K562 (cell line): ENCODE data around the gene PRKAR2B. TPM values are rescaled to one million over a fixed set of nuclear protein-coding genes. Genes with fewer than 3 reads are reported as not detected.

Experiments
- EHMT2 ChIP-seq: fragments of 450-650 bp; IDR thresholded peaks from 2 replicates; pipeline ENCODE4 v1.6.1; 2018; ENCODE audit warnings: antibody characterized with exemption
- HDAC6 ChIP-seq: IDR thresholded peaks from 2 replicates; pipeline ENCODE4 v1.6.1; 2012; ENCODE audit warnings: low read depth, mild to moderate bottlenecking, control low read depth, inconsistent platforms, low read length, moderate library complexity
- NR3C1 ChIP-seq: sonication (generic); formaldehyde crosslinking; IDR thresholded peaks from 2 replicates; pipeline ENCODE4 v1.8.1; 2022; ENCODE audit warnings: missing genetic modification reagents
- POLR2AphosphoS2 ChIP-seq: IDR thresholded peaks from 2 replicates; pipeline ENCODE4 v1.6.1; 2012; ENCODE audit warnings: low read length, improper control_type of control experiment
- TGIF2 ChIP-seq: sonication (generic); formaldehyde crosslinking; IDR thresholded peaks from 2 replicates; pipeline ENCODE4 v1.8.1; 2022; ENCODE audit warnings: mild to moderate bottlenecking, missing genetic modification reagents, moderate library complexity
- ZNF324 ChIP-seq: fragments of 250-450 bp; sonication (Bioruptor Pico); IDR thresholded peaks from 2 replicates; pipeline ENCODE4 v1.4.0; 2020; ENCODE audit warnings: mild to moderate bottlenecking
- ZNF561 ChIP-seq: fragments of 450-650 bp; formaldehyde crosslinking; conservative IDR thresholded peaks from 2 replicates; pipeline ENCODE4 v1.4.0; 2020; ENCODE audit warnings: mild to moderate bottlenecking, moderate library complexity
- ZNF766 ChIP-seq: fragments of 200-800 bp; sonication (Bioruptor generic); conservative IDR thresholded peaks from 2 replicates; pipeline ENCODE4 v1.6.1; 2016; ENCODE audit warnings: missing genetic modification characterization, missing compliant biosample characterization
- polyA plus RNA-seq, 8 experiments: library from polyadenylated mRNA; depleted of rRNA in 4 of 8; stranded (reverse) in 5 of 8; unstranded in 3 of 8; fragments of >200 nt; fragmentation: Nextera tagmentation in 2 of 8; fragmentation: Illumina TruSeq in 1 of 8; extraction: Ambion mirVana in 2 of 8; extraction: Trizol in 1 of 8; gene quantifications; 2 replicates each; pipeline versions ENCODE4 v1.2.1 to v1.2.3, GENCODE V29; 2011 to 2014; ENCODE audit warnings: inconsistent platforms in 1 of 8, missing spikeins in 1 of 8
- total RNA-seq, 7 experiments: library from RNA; depleted of rRNA in 6 of 7; stranded (reverse); fragments of >200 nt in 6 of 7; fragmentation: Illumina TruSeq in 2 of 7; extraction: Trizol in 2 of 7; gene quantifications; 2 replicates each; pipeline versions ENCODE4 v1.2.1 to v1.2.3, GENCODE V29; 2011 to 2021; ENCODE audit warnings: low replicate concordance in 1 of 7
- TF ChIP-seq, protein P1 (sequence below), 2 experiments: fragments of 450-650 bp; formaldehyde crosslinking in 1 of 2; IDR thresholded peaks; 2 replicates each; pipeline versions ENCODE4 v1.4.0 to v1.6.1; 2014 to 2020; ENCODE audit warnings: mild to moderate bottlenecking in 2 of 2, borderline replicate concordance in 1 of 2, low read depth in 1 of 2
- TF ChIP-seq, protein P2 (sequence below): sonication (generic); formaldehyde crosslinking; IDR thresholded peaks from 2 replicates; pipeline ENCODE4 v1.5.0; 2020; ENCODE audit warnings: missing genetic modification reagents
- TF ChIP-seq, protein P3 (sequence below): sonication (generic); formaldehyde crosslinking; IDR thresholded peaks from 2 replicates; pipeline ENCODE4 v1.8.0; 2022; ENCODE audit warnings: mild to moderate bottlenecking, low read depth, missing genetic modification reagents

The PRKAR2B gene
- total and polyA plus RNA-seq, 9 of the 15 experiments (the other 6 are each of a cell fraction or from before 2014, with no cell fraction given) = 59.0 to 173 (median 129) TPM

DNA sequence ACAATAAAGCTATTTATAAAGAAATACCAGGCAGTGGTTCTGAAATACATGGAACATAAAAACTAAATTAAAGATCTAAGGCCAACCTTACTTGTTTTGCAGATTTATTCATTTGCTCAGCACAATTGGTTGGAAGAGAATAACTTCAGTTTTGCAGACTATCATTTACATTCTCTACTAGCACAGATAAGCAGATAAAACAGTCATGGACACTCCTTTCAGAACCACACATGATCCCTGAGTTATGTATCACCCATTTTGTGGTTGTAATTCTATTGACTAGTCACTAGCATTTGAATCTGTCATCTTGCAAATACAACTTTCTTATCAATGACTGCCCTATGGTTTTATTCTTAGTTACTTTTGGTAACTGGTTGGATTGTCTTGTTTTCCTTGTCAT is 45.1 kb downstream of the PRKAR2B start (continued):
- TF ChIP-seq, protein P1, sequence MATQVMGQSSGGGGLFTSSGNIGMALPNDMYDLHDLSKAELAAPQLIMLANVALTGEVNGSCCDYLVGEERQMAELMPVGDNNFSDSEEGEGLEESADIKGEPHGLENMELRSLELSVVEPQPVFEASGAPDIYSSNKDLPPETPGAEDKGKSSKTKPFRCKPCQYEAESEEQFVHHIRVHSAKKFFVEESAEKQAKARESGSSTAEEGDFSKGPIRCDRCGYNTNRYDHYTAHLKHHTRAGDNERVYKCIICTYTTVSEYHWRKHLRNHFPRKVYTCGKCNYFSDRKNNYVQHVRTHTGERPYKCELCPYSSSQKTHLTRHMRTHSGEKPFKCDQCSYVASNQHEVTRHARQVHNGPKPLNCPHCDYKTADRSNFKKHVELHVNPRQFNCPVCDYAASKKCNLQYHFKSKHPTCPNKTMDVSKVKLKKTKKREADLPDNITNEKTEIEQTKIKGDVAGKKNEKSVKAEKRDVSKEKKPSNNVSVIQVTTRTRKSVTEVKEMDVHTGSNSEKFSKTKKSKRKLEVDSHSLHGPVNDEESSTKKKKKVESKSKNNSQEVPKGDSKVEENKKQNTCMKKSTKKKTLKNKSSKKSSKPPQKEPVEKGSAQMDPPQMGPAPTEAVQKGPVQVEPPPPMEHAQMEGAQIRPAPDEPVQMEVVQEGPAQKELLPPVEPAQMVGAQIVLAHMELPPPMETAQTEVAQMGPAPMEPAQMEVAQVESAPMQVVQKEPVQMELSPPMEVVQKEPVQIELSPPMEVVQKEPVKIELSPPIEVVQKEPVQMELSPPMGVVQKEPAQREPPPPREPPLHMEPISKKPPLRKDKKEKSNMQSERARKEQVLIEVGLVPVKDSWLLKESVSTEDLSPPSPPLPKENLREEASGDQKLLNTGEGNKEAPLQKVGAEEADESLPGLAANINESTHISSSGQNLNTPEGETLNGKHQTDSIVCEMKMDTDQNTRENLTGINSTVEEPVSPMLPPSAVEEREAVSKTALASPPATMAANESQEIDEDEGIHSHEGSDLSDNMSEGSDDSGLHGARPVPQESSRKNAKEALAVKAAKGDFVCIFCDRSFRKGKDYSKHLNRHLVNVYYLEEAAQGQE (IDR thresholded peaks at IDR 0.05; ENCODE audit: borderline replicate concordance) = peak; percentile 91
- TF ChIP-seq, protein P1 (CRISPR knock-in tag; IDR thresholded peaks at IDR 0.05; ENCODE audit: low read depth) = peak; percentile 64; the same call in 1 of the 2 replicates
- TF ChIP-seq HDAC6 (no peak), ZNF766 (CRISPR knock-in tag) (0 out of 2 replicates have a peak, but pooled peaks have one; percentile 12), ZNF324 (no peak), NR3C1 (CRISPR knock-in tag) (no peak), TGIF2 (CRISPR knock-in tag) (no peak), EHMT2 (peak; percentile 87), ZNF561 (CRISPR knock-in tag) (no peak), POLR2AphosphoS2 (no peak)
- TF ChIP-seq, protein P2, sequence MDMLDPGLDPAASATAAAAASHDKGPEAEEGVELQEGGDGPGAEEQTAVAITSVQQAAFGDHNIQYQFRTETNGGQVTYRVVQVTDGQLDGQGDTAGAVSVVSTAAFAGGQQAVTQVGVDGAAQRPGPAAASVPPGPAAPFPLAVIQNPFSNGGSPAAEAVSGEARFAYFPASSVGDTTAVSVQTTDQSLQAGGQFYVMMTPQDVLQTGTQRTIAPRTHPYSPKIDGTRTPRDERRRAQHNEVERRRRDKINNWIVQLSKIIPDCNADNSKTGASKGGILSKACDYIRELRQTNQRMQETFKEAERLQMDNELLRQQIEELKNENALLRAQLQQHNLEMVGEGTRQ (CRISPR knock-in tag) = no peak
- TF ChIP-seq, protein P3, sequence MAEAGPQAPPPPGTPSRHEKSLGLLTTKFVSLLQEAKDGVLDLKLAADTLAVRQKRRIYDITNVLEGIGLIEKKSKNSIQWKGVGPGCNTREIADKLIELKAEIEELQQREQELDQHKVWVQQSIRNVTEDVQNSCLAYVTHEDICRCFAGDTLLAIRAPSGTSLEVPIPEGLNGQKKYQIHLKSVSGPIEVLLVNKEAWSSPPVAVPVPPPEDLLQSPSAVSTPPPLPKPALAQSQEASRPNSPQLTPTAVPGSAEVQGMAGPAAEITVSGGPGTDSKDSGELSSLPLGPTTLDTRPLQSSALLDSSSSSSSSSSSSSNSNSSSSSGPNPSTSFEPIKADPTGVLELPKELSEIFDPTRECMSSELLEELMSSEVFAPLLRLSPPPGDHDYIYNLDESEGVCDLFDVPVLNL (CRISPR knock-in tag) = no peak
- TF ChIP-seq, all 486 proteins: peak for 19
